Gastrocnemius medialis (tissue), 4 donors: Measurements from ENCODE around the gene CDC42EP3. TPM values are rescaled to one million over a fixed set of nuclear protein-coding genes. Genes with fewer than 3 reads are reported as not detected.

ENCODE experiments used
- ATAC-seq, 2 donors: fragments of 150-250 bp; one replicate each; pipeline ENCODE4 v1.9.1; 2016
- DNase-seq, 2 donors: peaks; one replicate each; pipeline ENCODE4 v3.0.0-alpha.2; 2019
- H3K27ac ChIP-seq, 4 donors: fragments of 200-600 bp; sonication (generic); 1 replicate in 1 of 4; 2 replicates in 3 of 4; pipeline ENCODE4 v1.5.1; 2016 to 2018; ENCODE audit warnings: mild to moderate bottlenecking in 2 of 4, moderate library complexity in 1 of 4
- H3K27me3 ChIP-seq, 3 donors: fragments of 200-600 bp; sonication (generic) in 2 of 3; 1 replicate in 1 of 3; 2 replicates in 2 of 3; pipeline versions ENCODE4 v1.5.1 to v1.6.0; 2016 to 2019; ENCODE audit warnings: mild to moderate bottlenecking in 1 of 3, moderate library complexity in 1 of 3
- H3K36me3 ChIP-seq, 2 donors: fragments of 200-600 bp; sonication (generic) in 1 of 2; one replicate each; pipeline ENCODE4 v1.5.1; 2017 to 2018
- H3K4me1 ChIP-seq, 2 donors: fragments of 200-600 bp; sonication (generic) in 1 of 2; one replicate each; pipeline ENCODE4 v1.5.1; 2016 to 2017; ENCODE audit warnings: mild to moderate bottlenecking in 2 of 2
- H3K4me3 ChIP-seq, 4 donors: fragments of 200-600 bp; sonication (generic) in 3 of 4; 1 replicate in 1 of 4; 2 replicates in 3 of 4; pipeline ENCODE4 v1.5.1; 2016 to 2019; ENCODE audit warnings: mild to moderate bottlenecking in 2 of 4
- H3K9me3 ChIP-seq, 3 donors: fragments of 200-600 bp; sonication (generic) in 2 of 3; 1 replicate in 1 of 3; 2 replicates in 2 of 3; pipeline ENCODE4 v1.5.1; 2016 to 2019
- CTCF ChIP-seq, 5 experiments: fragments of 450-650 bp in 3 of 5; fragments of 200-600 bp in 2 of 5; sonication (generic) in 2 of 5; IDR thresholded peaks in 4 of 5; conservative IDR thresholded peaks in 1 of 5; 1 replicate in 4 of 5; 2 replicates in 1 of 5; pipeline ENCODE4 v1.5.1; 2016 to 2019; ENCODE audit warnings: antibody characterized with exemption in 5 of 5, mild to moderate bottlenecking in 3 of 5, moderate library complexity in 3 of 5
- POLR2A ChIP-seq, 2 donors: fragments of 450-650 bp; IDR thresholded peaks; one replicate each; pipeline ENCODE4 v1.6.1; 2017; ENCODE audit warnings: antibody characterized with exemption in 2 of 2, mild to moderate bottlenecking in 2 of 2, moderate library complexity in 2 of 2
- in situ Hi-C, 4 donors: fragments of 200-750 bp; cut with MboI; loops; one replicate each; pipeline versions ENCODE4 v1.15.0 to v1.8.0; 2017; ENCODE audit warnings: low sequenced_read_pairs in 4 of 4
- intact Hi-C: fragments of 100-400 bp; cut with DNase I; formaldehyde crosslinking; loops from one replicate; pipeline ENCODE4 v1.15.1; 2023; ENCODE audit warnings: low total_unique reads
- total RNA-seq, 4 donors: library from RNA; depleted of rRNA; stranded (reverse); fragments of >200 nt; gene quantifications; one replicate each; pipeline versions ENCODE4 v1.1.0 to v1.2.3, GENCODE V29; 2016

Gene CDC42EP3
- total RNA-seq, 4 donors from 2014 or later = 20.0 to 90.6 (median 57.2) TPM

DNA sequence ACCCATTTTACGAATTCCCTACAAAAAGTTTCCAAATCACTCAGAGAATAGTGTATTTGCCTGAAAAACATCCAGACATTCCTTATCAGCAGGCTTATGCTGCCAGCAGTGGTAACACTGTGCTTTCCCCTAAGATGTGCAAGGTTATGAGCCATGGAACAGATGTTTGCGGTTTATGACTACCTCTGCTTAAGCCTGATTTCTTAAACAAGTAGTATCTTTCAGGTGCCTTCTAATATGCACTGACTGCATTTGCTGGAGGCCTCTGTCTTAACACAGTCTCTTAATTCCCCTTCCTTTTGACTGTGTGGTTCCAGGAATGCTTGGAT is 54.8 kb downstream of the CDC42EP3 start:
- Histone ChIP-seq H3K27ac (no peak overlapping the region), H3K4me3 (no peak overlapping the region), H3K9me3 (no peaks in the 10 kb centered on the region), H3K27me3 (no peaks in the 10 kb centered on the region), H3K4me1 (no peaks in the 10 kb centered on the region), H3K36me3 (no peaks in the 10 kb centered on the region)
- DNase-seq (no peak), ATAC-seq (no peak)
- TF ChIP-seq CTCF (IDR thresholded peaks at IDR 0.05 in 4 of 5, conservative IDR thresholded peaks at IDR 0.05 in 1 of 5) (no peak), POLR2A (IDR thresholded peaks at IDR 0.05) (no peak)
- in situ Hi-C loops = no loop called here
- intact Hi-C loops = no loop called here

GRCh38 chr2:37615804-37616676 is 55.4 kb downstream of the CDC42EP3 start:
- TF ChIP-seq CTCF (IDR thresholded peaks at IDR 0.05 in 4 of 5, conservative IDR thresholded peaks at IDR 0.05 in 1 of 5) = no peak
- TF ChIP-seq POLR2A (IDR thresholded peaks at IDR 0.05) = no peak
- H3K36me3 ChIP-seq = no peaks in the 10 kb centered on the region
- no peak overlapping the region for H3K27ac ChIP-seq
- no peaks in the 10 kb centered on the region for H3K9me3 ChIP-seq
- intact Hi-C loops = no loop called here
- DNase-seq (peak in 1 of 2 donors; percentile 41), ATAC-seq (no peak)
- no peak overlapping the region for H3K4me3 ChIP-seq
- in situ Hi-C loops = no loop called here
- no peaks in the 10 kb centered on the region for H3K4me1 ChIP-seq
- H3K27me3 ChIP-seq = no peaks in the 10 kb centered on the region

DNA sequence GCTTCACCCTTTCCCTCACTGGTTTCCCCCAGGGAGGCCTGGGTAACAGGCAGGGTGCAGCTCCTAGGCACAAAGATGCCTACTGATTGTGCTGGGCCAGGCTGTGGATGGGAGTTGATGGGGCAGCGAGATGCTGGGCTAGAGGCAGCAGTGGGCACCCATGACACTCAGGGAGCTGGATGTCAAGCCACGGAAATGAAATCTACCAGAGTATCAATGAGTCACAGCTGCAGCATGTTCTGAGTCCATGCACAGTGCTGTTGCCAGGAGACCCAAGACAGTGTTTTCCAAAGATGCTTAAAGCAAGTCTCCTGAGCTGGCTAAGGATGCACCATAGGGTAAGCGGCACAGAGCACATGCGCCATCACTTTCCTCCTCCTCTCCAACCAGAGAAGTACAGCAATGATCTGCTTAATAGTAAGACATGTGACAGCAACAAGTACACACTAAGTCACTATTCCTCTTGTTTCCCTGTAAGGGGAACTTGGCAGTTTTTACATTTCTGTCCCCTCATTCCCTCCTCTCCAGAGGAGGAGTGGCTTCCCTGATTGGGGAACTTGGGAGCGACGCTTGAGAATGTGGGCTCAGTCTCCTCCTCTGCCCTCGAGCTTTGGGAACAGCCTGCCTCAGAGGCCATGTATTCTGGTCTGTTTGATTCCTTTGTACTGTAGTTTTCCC is 57.2 kb downstream of the CDC42EP3 start:
- Histone ChIP-seq H3K9me3 (no peaks in the 10 kb centered on the region), H3K4me3 (no peak overlapping the region), H3K4me1 (no peaks in the 10 kb centered on the region), H3K27me3 (no peaks in the 10 kb centered on the region), H3K27ac (no peak overlapping the region), H3K36me3 (no peaks in the 10 kb centered on the region)
- in situ Hi-C loops = no loop called here
- ATAC-seq (no peak), DNase-seq (no peak)
- TF ChIP-seq CTCF (IDR thresholded peaks at IDR 0.05 in 4 of 5, conservative IDR thresholded peaks at IDR 0.05 in 1 of 5) (no peak), POLR2A (IDR thresholded peaks at IDR 0.05) (no peak)
- intact Hi-C loops = no loop called here

DNA sequence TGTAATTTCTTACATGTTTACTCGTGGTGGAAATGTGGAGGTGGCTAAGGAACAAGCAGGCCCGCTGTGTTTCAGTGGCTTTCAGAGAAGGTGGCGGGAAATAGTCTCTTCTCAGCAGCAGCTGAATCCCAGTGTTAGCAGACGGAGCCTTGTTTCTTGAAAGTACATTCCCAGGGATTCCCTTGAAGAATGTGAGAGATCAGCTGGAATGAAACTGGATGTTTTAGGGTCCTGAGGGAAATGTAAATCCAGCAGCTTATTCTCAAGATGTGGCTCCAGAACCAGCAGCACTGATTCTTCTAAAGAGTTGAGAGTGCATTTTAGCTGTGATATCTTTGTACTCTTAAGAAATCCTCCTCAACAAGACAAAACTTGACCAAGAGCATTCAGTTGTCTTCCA is 59.1 kb downstream of the CDC42EP3 start:
- ATAC-seq (no peak), DNase-seq (no peak)
- H3K27me3 ChIP-seq = no peaks in the 10 kb centered on the region
- H3K4me3 ChIP-seq = no peak overlapping the region
- H3K27ac ChIP-seq = no peak overlapping the region
- intact Hi-C loops (no loop called here), in situ Hi-C loops (no loop called here)
- H3K36me3 ChIP-seq = no peaks in the 10 kb centered on the region
- TF ChIP-seq CTCF (IDR thresholded peaks at IDR 0.05 in 4 of 5, conservative IDR thresholded peaks at IDR 0.05 in 1 of 5) (no peak), POLR2A (IDR thresholded peaks at IDR 0.05) (no peak)
- H3K4me1 ChIP-seq = no peaks in the 10 kb centered on the region
- H3K9me3 ChIP-seq = no peaks in the 10 kb centered on the region
